HepG2 (cell line): ENCODE data around the gene SRP72. TPM values are rescaled to one million over a fixed set of nuclear protein-coding genes. Genes with fewer than 3 reads are reported as not detected.

ENCODE experiments used
- ADNP ChIP-seq: sonication (generic); formaldehyde crosslinking; IDR thresholded peaks from 2 replicates; pipeline ENCODE4 v1.4.0; 2020; ENCODE audit warnings: missing genetic modification reagents
- AGO2 ChIP-seq: fragments of 200-400 bp; formaldehyde crosslinking; optimal IDR thresholded peaks from 2 replicates; pipeline ENCODE3; 2017; ENCODE audit warnings: mild to moderate bottlenecking, low read depth, low read length, moderate library complexity
- AKAP8 ChIP-seq: sonication (generic); formaldehyde crosslinking; IDR thresholded peaks from 2 replicates; pipeline ENCODE4 v1.5.1; 2020; ENCODE audit warnings: mild to moderate bottlenecking, missing genetic modification reagents
- CBX1 ChIP-seq: IDR thresholded peaks from one replicate; pipeline ENCODE4 v1.6.1; 2016; ENCODE audit warnings: antibody characterized with exemption, low read depth
- FOXK2 ChIP-seq: fragments of 450-650 bp; IDR thresholded peaks from 2 replicates; pipeline ENCODE4 v1.6.1; 2016
- GTF3A ChIP-seq: sonication (generic); formaldehyde crosslinking; conservative IDR thresholded peaks from 2 replicates; pipeline ENCODE4 v1.4.0; 2020; ENCODE audit warnings: mild to moderate bottlenecking, missing genetic modification reagents
- IRX3 ChIP-seq: sonication (generic); formaldehyde crosslinking; IDR thresholded peaks from 2 replicates; pipeline ENCODE4 v1.8.1; 2023; ENCODE audit warnings: mild to moderate bottlenecking, low read depth, missing genetic modification reagents, borderline replicate concordance
- KDM6A ChIP-seq: IDR thresholded peaks from 2 replicates; pipeline ENCODE4 v1.6.1; 2016; ENCODE audit warnings: low read depth
- MTA3 ChIP-seq: sonication (generic); formaldehyde crosslinking; IDR thresholded peaks from 2 replicates; pipeline ENCODE4 v1.4.0; 2020; ENCODE audit warnings: missing genetic modification reagents
- NFKB2 ChIP-seq: sonication (generic); formaldehyde crosslinking; IDR thresholded peaks from 2 replicates; pipeline ENCODE4 v1.4.0; 2020; ENCODE audit warnings: missing genetic modification reagents, borderline replicate concordance
- ONECUT2 ChIP-seq: sonication (generic); formaldehyde crosslinking; IDR thresholded peaks from 2 replicates; pipeline ENCODE4 v1.4.0; 2020; ENCODE audit warnings: missing genetic modification reagents
- PHF5A ChIP-seq: IDR thresholded peaks from one replicate; pipeline ENCODE4 v1.6.1; 2018; ENCODE audit warnings: low read depth, missing genetic modification reagents; ENCODE audit not compliant: unreplicated experiment
- SSRP1 ChIP-seq: IDR thresholded peaks from 2 replicates; pipeline ENCODE4 v1.6.1; 2016; ENCODE audit warnings: control low read depth
- TMF1 ChIP-seq: sonication (generic); formaldehyde crosslinking; IDR thresholded peaks from 2 replicates; pipeline ENCODE4 v1.8.1; 2022; ENCODE audit warnings: low read depth, missing genetic modification reagents
- YEATS4 ChIP-seq: sonication (generic); formaldehyde crosslinking; IDR thresholded peaks from 2 replicates; pipeline ENCODE4 v1.4.0; 2020; ENCODE audit warnings: missing genetic modification reagents, borderline replicate concordance
- ZBTB7A ChIP-seq: sonication (generic); formaldehyde crosslinking; IDR thresholded peaks from 2 replicates; pipeline ENCODE4 v1.8.0; 2022; ENCODE audit warnings: mild to moderate bottlenecking, missing genetic modification reagents
- ZNF207 ChIP-seq: fragments of 450-650 bp; IDR thresholded peaks from 2 replicates; pipeline ENCODE4 v1.6.1; 2016; ENCODE audit warnings: antibody characterized with exemption, borderline replicate concordance
- ZNF496 ChIP-seq: sonication (generic); formaldehyde crosslinking; IDR thresholded peaks from 2 replicates; pipeline ENCODE4 v1.8.1; 2023; ENCODE audit warnings: mild to moderate bottlenecking, moderate library complexity, missing genetic modification reagents; ENCODE audit not compliant: insufficient replicate concordance
- ZNF709 ChIP-seq: sonication (generic); formaldehyde crosslinking; IDR thresholded peaks from 2 replicates; pipeline ENCODE4 v1.5.0; 2020; ENCODE audit warnings: mild to moderate bottlenecking, missing genetic modification reagents
- ZNF761 ChIP-seq: sonication (generic); formaldehyde crosslinking; conservative IDR thresholded peaks from 2 replicates; pipeline ENCODE4 v1.4.0; 2020; ENCODE audit warnings: mild to moderate bottlenecking, missing genetic modification reagents
- ZNF780A ChIP-seq: sonication (generic); formaldehyde crosslinking; IDR thresholded peaks from 2 replicates; pipeline ENCODE4 v1.8.0; 2022; ENCODE audit warnings: mild to moderate bottlenecking, missing genetic modification reagents, moderate library complexity
- ZSCAN21 ChIP-seq: sonication (generic); formaldehyde crosslinking; IDR thresholded peaks from 2 replicates; pipeline ENCODE4 v1.8.0; 2022; ENCODE audit warnings: mild to moderate bottlenecking, missing genetic modification reagents, moderate library complexity, borderline replicate concordance
- polyA plus RNA-seq, 8 experiments: library from polyadenylated mRNA; depleted of rRNA in 3 of 8; stranded (reverse) in 7 of 8; unstranded in 1 of 8; fragments of >200 nt; fragmentation: Illumina TruSeq in 4 of 8; extraction: Trizol in 4 of 8; gene quantifications; 2 replicates each; pipeline versions ENCODE4 v1.2.1 to v1.2.3, GENCODE V29; 2011 to 2016; ENCODE audit warnings: low read depth in 4 of 8, missing spikeins in 1 of 8, mixed read lengths in 1 of 8; ENCODE audit not compliant: insufficient read depth in 1 of 8
- total RNA-seq, 5 experiments: library from RNA; depleted of rRNA; stranded (reverse); fragments of >200 nt; fragmentation: Illumina TruSeq; extraction: Trizol; gene quantifications; 2 replicates each; pipeline ENCODE4 v1.2.3, GENCODE V29; 2016; ENCODE audit warnings: low read depth in 1 of 5
- TF ChIP-seq, protein P1 (sequence below): sonication (generic); formaldehyde crosslinking; conservative IDR thresholded peaks from 2 replicates; pipeline ENCODE4 v1.4.0; 2020; ENCODE audit warnings: mild to moderate bottlenecking, missing genetic modification reagents, moderate library complexity
- TF ChIP-seq, protein P2 (sequence below): sonication (generic); IDR thresholded peaks from 2 replicates; pipeline ENCODE4 v1.6.1; 2016; ENCODE audit warnings: low read depth, borderline replicate concordance
- TF ChIP-seq, protein P3 (sequence below): sonication (generic); formaldehyde crosslinking; IDR thresholded peaks from 2 replicates; pipeline ENCODE4 v1.4.0; 2020; ENCODE audit warnings: mild to moderate bottlenecking, missing genetic modification reagents
- TF ChIP-seq, protein P4 (sequence below): sonication (generic); formaldehyde crosslinking; IDR thresholded peaks from 2 replicates; pipeline ENCODE4 v1.4.0; 2020; ENCODE audit warnings: mild to moderate bottlenecking, missing genetic modification reagents

SRP72 gene
- total and polyA plus RNA-seq, 2 of the 13 experiments (the other 11 are each of a cell fraction or from before 2014, with no cell fraction given), result 64.9 to 75.6 TPM

DNA sequence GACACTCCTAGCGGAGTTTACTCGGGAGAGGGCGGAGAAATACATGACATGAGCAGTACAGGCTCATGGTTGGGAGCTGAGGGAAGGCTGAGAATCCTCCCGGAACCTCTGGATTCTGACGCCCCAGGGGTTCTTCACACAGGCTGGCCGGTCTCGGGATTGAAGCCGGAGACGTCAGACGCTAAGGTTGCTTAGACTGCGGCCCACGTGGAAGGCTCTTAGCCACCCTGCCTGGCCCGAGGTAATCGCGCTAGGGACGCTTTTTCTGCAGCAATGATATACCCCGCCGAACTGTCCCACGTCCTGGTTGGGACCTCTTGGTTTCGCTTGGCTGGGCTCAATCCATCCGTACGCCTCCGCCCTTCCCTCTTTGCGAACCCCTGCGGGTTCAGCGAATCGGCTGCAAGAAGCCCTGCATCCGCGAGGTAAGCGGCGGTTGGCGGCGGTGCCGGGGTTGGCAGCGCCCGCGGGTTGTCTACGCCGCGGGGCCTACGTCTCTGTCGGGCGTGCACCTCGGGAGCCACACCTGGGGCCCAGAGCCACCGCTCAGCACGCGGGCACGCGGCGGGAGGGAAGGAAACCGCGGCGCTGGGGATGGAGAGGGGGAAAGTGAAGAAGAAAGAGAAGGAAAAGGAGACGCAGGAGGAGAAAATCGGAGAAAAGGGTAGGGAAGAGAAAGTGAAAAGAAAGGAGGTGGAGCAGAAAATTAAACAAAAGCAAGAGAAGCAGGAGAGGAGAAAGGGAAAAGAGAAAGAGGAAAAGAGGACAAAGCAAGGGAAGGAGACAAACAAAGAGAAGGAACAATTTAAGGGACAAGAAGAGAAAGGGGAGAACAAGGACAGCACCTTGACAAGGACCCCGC, 38.1 kb downstream of the SRP72 start, which contains the start of gene ARL9 (continued):
- TF ChIP-seq, protein P1, sequence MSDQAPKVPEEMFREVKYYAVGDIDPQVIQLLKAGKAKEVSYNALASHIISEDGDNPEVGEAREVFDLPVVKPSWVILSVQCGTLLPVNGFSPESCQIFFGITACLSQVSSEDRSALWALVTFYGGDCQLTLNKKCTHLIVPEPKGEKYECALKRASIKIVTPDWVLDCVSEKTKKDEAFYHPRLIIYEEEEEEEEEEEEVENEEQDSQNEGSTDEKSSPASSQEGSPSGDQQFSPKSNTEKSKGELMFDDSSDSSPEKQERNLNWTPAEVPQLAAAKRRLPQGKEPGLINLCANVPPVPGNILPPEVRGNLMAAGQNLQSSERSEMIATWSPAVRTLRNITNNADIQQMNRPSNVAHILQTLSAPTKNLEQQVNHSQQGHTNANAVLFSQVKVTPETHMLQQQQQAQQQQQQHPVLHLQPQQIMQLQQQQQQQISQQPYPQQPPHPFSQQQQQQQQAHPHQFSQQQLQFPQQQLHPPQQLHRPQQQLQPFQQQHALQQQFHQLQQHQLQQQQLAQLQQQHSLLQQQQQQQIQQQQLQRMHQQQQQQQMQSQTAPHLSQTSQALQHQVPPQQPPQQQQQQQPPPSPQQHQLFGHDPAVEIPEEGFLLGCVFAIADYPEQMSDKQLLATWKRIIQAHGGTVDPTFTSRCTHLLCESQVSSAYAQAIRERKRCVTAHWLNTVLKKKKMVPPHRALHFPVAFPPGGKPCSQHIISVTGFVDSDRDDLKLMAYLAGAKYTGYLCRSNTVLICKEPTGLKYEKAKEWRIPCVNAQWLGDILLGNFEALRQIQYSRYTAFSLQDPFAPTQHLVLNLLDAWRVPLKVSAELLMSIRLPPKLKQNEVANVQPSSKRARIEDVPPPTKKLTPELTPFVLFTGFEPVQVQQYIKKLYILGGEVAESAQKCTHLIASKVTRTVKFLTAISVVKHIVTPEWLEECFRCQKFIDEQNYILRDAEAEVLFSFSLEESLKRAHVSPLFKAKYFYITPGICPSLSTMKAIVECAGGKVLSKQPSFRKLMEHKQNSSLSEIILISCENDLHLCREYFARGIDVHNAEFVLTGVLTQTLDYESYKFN (CRISPR knock-in tag), result no peak
- TF ChIP-seq, protein P2, sequence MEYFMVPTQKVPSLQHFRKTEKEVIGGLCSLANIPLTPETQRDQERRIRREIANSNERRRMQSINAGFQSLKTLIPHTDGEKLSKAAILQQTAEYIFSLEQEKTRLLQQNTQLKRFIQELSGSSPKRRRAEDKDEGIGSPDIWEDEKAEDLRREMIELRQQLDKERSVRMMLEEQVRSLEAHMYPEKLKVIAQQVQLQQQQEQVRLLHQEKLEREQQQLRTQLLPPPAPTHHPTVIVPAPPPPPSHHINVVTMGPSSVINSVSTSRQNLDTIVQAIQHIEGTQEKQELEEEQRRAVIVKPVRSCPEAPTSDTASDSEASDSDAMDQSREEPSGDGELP, result no peak
- TF ChIP-seq AKAP8 (no peak), NFKB2 (CRISPR knock-in tag) (no peak), PHF5A (no peak), TMF1 (CRISPR knock-in tag) (no peak), ZNF496 (CRISPR knock-in tag) (no peak), ZNF709 (CRISPR knock-in tag) (no peak), ZBTB7A (no peak), KDM6A (CRISPR knock-in tag) (no peak), ZNF207 (no peak), YEATS4 (CRISPR knock-in tag) (no peak), MTA3 (CRISPR knock-in tag) (no peak), ONECUT2 (CRISPR knock-in tag) (no peak), FOXK2 (no peak), CBX1 (no peak), ZNF761 (CRISPR knock-in tag) (no peak), ADNP (CRISPR knock-in tag) (no peak), AGO2 (peak; percentile 94), ZNF780A (CRISPR knock-in tag) (no peak), ZSCAN21 (CRISPR knock-in tag) (no peak), GTF3A (no peak), SSRP1 (0 out of 2 replicates have a peak, but pooled peaks have one; percentile 36), IRX3 (CRISPR knock-in tag) (no peak)
- TF ChIP-seq, protein P3, sequence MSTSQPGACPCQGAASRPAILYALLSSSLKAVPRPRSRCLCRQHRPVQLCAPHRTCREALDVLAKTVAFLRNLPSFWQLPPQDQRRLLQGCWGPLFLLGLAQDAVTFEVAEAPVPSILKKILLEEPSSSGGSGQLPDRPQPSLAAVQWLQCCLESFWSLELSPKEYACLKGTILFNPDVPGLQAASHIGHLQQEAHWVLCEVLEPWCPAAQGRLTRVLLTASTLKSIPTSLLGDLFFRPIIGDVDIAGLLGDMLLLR (CRISPR knock-in tag), result no peak
- TF ChIP-seq, protein P4, sequence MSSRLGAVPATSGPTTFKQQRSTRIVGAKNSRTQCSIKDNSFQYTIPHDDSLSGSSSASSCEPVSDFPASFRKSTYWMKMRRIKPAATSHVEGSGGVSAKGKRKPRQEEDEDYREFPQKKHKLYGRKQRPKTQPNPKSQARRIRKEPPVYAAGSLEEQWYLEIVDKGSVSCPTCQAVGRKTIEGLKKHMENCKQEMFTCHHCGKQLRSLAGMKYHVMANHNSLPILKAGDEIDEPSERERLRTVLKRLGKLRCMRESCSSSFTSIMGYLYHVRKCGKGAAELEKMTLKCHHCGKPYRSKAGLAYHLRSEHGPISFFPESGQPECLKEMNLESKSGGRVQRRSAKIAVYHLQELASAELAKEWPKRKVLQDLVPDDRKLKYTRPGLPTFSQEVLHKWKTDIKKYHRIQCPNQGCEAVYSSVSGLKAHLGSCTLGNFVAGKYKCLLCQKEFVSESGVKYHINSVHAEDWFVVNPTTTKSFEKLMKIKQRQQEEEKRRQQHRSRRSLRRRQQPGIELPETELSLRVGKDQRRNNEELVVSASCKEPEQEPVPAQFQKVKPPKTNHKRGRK (CRISPR knock-in tag), result peak; percentile 79; the same call in 1 of the 2 replicates
